ENCODE results near the gene NDUFV2. TPM values are rescaled to one million over a fixed set of nuclear protein-coding genes. Genes with fewer than 3 reads are reported as not detected.

Gene NDUFV2
- total and polyA plus RNA-seq, 2 donors (not counting 3 experiments of a cell fraction or from before 2014, with no cell fraction given): 65.7 to 152 TPM

GRCh38 chr18:9135912-9136314 is 33.4 kb downstream of the NDUFV2 start:
- Histone ChIP-seq H3K9ac (replicated peaks; ENCODE audit: extremely low read depth, insufficient read depth, low read length) (peak overlapping the region; percentile 77), H3K4me1 (ENCODE audit: control insufficient read depth, extremely low read depth, insufficient read depth, low read length) (peaks cover 31% of the 10 kb centered on the region), H2AFZ (ENCODE audit: low read depth, low read length) (peak overlapping the region; percentile 53), H3K9me3 (replicated peaks; ENCODE audit: control insufficient read depth, insufficient read depth, low read length) (no peaks in the 10 kb centered on the region), H3K79me2 (ENCODE audit: control insufficient read depth, insufficient read depth, low read length) (peaks cover 37% of the 10 kb centered on the region), H3K27me3 (ENCODE audit: control insufficient read depth in 2 of 2, insufficient read depth in 2 of 2, low read length in 2 of 2) (no peaks in the 10 kb centered on the region), H3K27ac (ENCODE audit: insufficient read depth, low read depth, low read length) (peak overlapping the region; percentile 53), H4K20me1 (replicated peaks; ENCODE audit: control insufficient read depth, extremely low read depth, insufficient read depth, low read length) (no peaks in the 10 kb centered on the region), H3K4me2 (ENCODE audit: insufficient read depth, low read length) (peak overlapping the region; percentile 75), H3K4me3 (replicated peaks in 1 of 3; ENCODE audit: insufficient read depth in 1 of 3, low read depth in 1 of 3, low read length in 3 of 3) (peak overlapping the region; percentile 50 to 66 (median 61)), H3K9me1 (replicated peaks; ENCODE audit: control insufficient read depth, extremely low read depth, insufficient read depth, low read length) (no peaks in the 10 kb centered on the region), H3K36me3 (ENCODE audit: control insufficient read depth in 2 of 2, extremely low read depth in 1 of 2, insufficient read depth in 2 of 2, low read length in 2 of 2) (peaks cover 0 to 9% of the 10 kb centered on the region in 2 experiments)
- dilution Hi-C loops (cut with MboI; ENCODE audit: extremely low pct_ligation_motif_present, low sequenced_read_pairs): no loop called here
- ChIA-PET CTCF (interaction anchor here (0.6 to 4.8 kb wide), 3 partner anchors 32 to 526 kb away, joined by 3 to 23 read pairs (median 3); partner anchors contain the start of gene RAB12), POLR2A (interaction anchor here (1.0 kb wide), 1 partner anchor 17 kb away, joined by 6 read pairs; no protein-coding TSS in a partner anchor)
- DNase-seq (ENCODE audit: low read depth, low spot score): peak; percentile 44
- no peak for TF ChIP-seq MAX (IDR thresholded peaks at IDR 0.05; ENCODE audit: insufficient read depth, insufficient read length)
- no peak for TF ChIP-seq MYC (IDR thresholded peaks at IDR 0.05; ENCODE audit: low read depth, low read length)
- no peak for TF ChIP-seq EZH2 (IDR thresholded peaks at IDR 0.05; ENCODE audit: borderline replicate concordance, low read depth, low read length, severe bottlenecking)
- TF ChIP-seq JUN (IDR thresholded peaks at IDR 0.05; ENCODE audit: borderline replicate concordance, insufficient read depth, insufficient read length, low read depth): no peak
- TF ChIP-seq POLR2AphosphoS5 (IDR thresholded peaks at IDR 0.05; ENCODE audit: insufficient read depth, low read depth, low read length): no peak
- no peak for TF ChIP-seq FOS (IDR thresholded peaks at IDR 0.05; ENCODE audit: borderline replicate concordance, insufficient read depth, low read length)
- no peak for TF ChIP-seq POLR2A (IDR thresholded peaks at IDR 0.05; ENCODE audit: low read depth, low read length)
- TF ChIP-seq GATA2 (IDR thresholded peaks at IDR 0.05; ENCODE audit: insufficient read depth, insufficient read length, low read depth, low read length): no peak
- no peak for TF ChIP-seq CTCF (IDR thresholded peaks at IDR 0.05; ENCODE audit: extremely low read depth in 1 of 2, insufficient read depth in 1 of 2, low read depth in 1 of 2, low read length in 2 of 2)
- intact Hi-C loops (cut with micrococcal nuclease): loop anchor here (1.0 to 10.0 kb wide), 6 partner anchors 19 to 431 kb away; partner anchors contain the start of genes MTCL1 and TWSG1
- BruUV-seq (replicated peaks): TSS peak; percentile 49
- no peak for FAIRE-seq

Data from endothelial cell of umbilical vein (primary cell).